Parathyroid adenoma (tissue), 2 donors: Measurements from ENCODE around the gene SLC25A1.

Experiments used
- H2AFZ ChIP-seq: fragments of 300-600 bp; sonication (generic); one replicate; pipeline ENCODE4 v1.7.0; 2017; ENCODE audit warnings: antibody characterized with exemption, mild to moderate bottlenecking
- H3K27ac ChIP-seq: fragments of 300-600 bp; sonication (generic); one replicate; pipeline ENCODE4 v1.7.0; 2017
- H3K27me3 ChIP-seq: fragments of 300-600 bp; sonication (generic); one replicate; pipeline ENCODE4 v1.7.0; 2017; ENCODE audit warnings: low read length; ENCODE audit not compliant: control insufficient read depth, insufficient read depth
- H3K36me3 ChIP-seq: fragments of 300-600 bp; sonication (generic); one replicate; pipeline ENCODE4 v1.7.0; 2017; ENCODE audit warnings: low read length; ENCODE audit not compliant: control insufficient read depth, insufficient read depth
- H3K4me1 ChIP-seq: fragments of 300-600 bp; sonication (generic); one replicate; pipeline ENCODE4 v1.7.0; 2017; ENCODE audit warnings: control low read depth
- H3K4me2 ChIP-seq: fragments of 300-600 bp; sonication (generic); one replicate; pipeline ENCODE4 v1.7.0; 2017; ENCODE audit warnings: low read length
- H3K4me3 ChIP-seq: fragments of 300-600 bp; sonication (generic); one replicate; pipeline ENCODE4 v1.7.0; 2017; ENCODE audit warnings: low read depth, low read length
- H3K79me2 ChIP-seq: fragments of 300-600 bp; sonication (generic); one replicate; pipeline ENCODE4 v1.7.0; 2017; ENCODE audit warnings: control low read depth
- H3K9ac ChIP-seq: fragments of 300-600 bp; sonication (generic); one replicate; pipeline ENCODE4 v1.7.0; 2017; ENCODE audit warnings: mild to moderate bottlenecking
- H3K9me3 ChIP-seq: fragments of 300-600 bp; sonication (generic); one replicate; pipeline ENCODE4 v1.7.0; 2017; ENCODE audit warnings: low read length; ENCODE audit not compliant: control insufficient read depth
- TF ChIP-seq, protein P1 (sequence below): fragments of 300-600 bp; sonication (generic); IDR thresholded peaks from one replicate; pipeline ENCODE4 v1.7.0; 2017; ENCODE audit warnings: antibody characterized with exemption, mild to moderate bottlenecking
- donor health status: primary hyperparathyroidism.

The SLC25A1 gene

DNA sequence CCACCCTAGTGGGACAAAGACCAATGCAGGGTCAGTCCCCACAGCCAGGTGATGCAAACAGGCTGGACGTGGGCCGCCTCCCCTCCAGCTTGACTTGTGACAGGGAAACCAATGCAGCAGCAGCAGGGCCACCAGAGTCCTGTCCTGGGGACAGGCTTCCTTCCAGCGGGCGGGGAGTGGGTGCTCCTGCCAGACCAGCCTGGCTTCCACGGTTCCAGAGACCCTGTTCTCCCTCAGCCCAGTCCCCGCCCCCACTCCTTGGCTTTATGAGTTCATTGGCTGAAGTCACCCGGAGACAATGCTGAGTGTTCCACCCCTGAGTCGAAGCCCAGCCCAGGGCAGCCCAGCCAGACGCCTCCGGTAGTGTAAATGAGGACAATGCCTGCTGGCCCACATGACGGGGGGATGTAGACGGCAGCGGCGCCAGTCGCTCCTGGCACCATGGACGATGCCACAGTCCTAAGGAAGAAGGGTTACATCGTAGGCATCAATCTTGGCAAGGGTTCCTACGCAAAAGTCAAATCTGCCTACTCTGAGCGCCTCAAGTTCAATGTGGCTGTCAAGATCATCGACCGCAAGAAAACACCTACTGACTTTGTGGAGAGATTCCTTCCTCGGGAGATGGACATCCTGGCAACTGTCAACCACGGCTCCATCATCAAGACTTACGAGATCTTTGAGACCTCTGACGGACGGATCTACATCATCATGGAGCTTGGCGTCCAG lies 47.4 kb downstream of the SLC25A1 start, which contains the start of gene TSSK2:
Gene TSSK2, plus strand, starts transcription at position 350 of the 726 bp plus-strand sequence. Its CDS starts 92 bp downstream, at position 442.
- Histone ChIP-seq H3K27ac (no peak within 1 kb of the TSS), H3K9ac (no peak within 1 kb of the TSS), H3K9me3 (no peaks in the 10 kb centered on the region), H3K4me2 (no peak within 1 kb of the TSS), H3K36me3 (no peaks in the 10 kb centered on the region), H3K79me2 (no peaks in the 10 kb centered on the region), H3K4me1 (no peaks in the 10 kb centered on the region), H3K27me3 (no peaks in the 10 kb centered on the region), H2AFZ (no peak within 1 kb of the TSS), H3K4me3 (no peak within 1 kb of the TSS)
- TF ChIP-seq, protein P1, sequence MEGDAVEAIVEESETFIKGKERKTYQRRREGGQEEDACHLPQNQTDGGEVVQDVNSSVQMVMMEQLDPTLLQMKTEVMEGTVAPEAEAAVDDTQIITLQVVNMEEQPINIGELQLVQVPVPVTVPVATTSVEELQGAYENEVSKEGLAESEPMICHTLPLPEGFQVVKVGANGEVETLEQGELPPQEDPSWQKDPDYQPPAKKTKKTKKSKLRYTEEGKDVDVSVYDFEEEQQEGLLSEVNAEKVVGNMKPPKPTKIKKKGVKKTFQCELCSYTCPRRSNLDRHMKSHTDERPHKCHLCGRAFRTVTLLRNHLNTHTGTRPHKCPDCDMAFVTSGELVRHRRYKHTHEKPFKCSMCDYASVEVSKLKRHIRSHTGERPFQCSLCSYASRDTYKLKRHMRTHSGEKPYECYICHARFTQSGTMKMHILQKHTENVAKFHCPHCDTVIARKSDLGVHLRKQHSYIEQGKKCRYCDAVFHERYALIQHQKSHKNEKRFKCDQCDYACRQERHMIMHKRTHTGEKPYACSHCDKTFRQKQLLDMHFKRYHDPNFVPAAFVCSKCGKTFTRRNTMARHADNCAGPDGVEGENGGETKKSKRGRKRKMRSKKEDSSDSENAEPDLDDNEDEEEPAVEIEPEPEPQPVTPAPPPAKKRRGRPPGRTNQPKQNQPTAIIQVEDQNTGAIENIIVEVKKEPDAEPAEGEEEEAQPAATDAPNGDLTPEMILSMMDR: no peak

DNA sequence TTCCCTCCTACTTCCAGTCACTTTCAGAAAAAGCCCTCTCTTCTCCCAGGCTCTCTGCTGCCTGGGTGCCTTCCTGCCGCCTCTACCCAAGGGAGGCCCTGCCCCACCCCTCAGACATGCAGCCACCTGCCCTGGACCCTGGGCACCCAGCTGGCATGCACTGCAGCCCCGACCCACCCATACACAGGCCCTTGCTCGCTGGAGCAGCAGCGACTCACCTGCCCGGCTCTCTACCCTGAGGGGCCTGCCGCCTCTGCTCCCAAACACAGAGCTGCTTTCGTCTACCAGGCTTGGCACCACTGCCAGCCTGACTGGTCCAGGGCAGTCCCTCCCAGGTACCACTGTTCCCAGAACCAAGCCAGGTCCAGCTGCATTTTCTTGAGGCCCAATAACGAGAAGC lies 48.7 kb downstream of the SLC25A1 start:
- no peaks in the 10 kb centered on the region for H3K27me3 ChIP-seq
- no peaks in the 10 kb centered on the region for H3K79me2 ChIP-seq
- no peak overlapping the region for H2AFZ ChIP-seq
- TF ChIP-seq, protein P1: no peak
- no peak overlapping the region for H3K4me3 ChIP-seq
- H3K36me3 ChIP-seq: no peaks in the 10 kb centered on the region
- no peak overlapping the region for H3K9ac ChIP-seq
- H3K4me1 ChIP-seq: no peaks in the 10 kb centered on the region
- no peak overlapping the region for H3K27ac ChIP-seq
- H3K4me2 ChIP-seq: no peak overlapping the region
- H3K9me3 ChIP-seq: no peaks in the 10 kb centered on the region

DNA sequence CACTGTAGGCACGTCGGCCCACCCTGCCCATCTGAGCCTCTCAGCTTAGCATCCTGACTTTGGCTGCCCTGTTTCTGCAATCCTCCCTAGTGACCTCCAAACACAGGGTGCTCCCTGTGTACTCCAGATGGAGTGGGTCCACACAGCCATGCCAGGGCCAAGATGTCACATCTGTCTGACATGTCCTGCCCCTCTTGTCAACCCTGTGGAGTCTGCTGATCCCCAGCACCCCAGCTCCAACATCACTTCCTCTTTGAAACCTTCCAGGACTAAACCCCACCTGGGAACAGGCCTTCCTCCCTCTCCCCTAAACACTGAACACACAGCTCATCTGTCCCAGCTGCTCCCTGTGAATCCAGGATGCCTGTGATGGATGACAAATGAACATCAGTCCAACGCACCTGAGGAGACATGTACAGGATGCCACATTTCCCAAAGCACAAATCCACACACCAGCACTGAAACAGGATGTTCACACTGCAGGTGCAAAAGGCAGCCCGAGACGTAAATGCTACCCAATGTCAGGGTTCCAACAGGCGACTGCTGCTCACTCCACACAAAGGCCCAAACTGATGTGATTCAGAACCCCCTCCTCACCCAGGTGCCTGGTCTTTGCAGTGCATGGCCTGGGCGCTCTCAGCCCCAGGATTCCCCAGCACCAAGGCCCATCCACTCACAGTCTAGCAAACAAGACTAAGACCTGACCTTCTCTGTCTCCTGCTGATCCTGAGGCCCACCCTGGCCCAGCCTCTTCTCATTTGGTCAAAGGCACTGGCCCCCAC lies 49.4 kb downstream of the SLC25A1 start:
- Histone ChIP-seq H3K4me2 (no peak overlapping the region), H3K36me3 (no peaks in the 10 kb centered on the region), H3K9ac (no peak overlapping the region), H3K27ac (no peak overlapping the region), H3K9me3 (no peaks in the 10 kb centered on the region), H2AFZ (no peak overlapping the region), H3K4me1 (no peaks in the 10 kb centered on the region), H3K4me3 (no peak overlapping the region), H3K79me2 (no peaks in the 10 kb centered on the region), H3K27me3 (no peaks in the 10 kb centered on the region)
- TF ChIP-seq, protein P1: no peak

DNA sequence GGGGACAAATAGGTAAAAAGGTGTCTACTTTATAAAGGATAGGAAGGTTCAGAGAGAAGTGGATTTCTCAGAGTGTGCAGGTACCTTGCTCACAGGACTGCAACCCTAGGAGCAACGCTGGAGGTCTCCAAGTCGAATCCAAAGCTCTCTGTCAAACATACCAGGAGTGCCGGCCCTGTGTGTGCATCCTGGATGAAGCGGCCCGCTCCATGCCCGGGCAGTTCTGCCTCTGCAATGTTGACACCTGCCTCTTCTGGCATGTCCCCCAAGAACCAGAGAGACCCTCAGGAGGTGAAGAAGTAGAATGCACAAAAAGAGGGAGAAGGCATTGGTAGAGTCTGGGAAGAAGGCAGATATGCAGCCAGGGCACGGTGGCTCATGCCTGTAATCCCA lies 50.5 kb downstream of the SLC25A1 start:
- H3K36me3 ChIP-seq: no peaks in the 10 kb centered on the region

More for the DNA sequence above, 50.5 kb downstream of the SLC25A1 start:
- Histone ChIP-seq H3K9ac (no peak overlapping the region), H3K27ac (no peak overlapping the region), H3K27me3 (no peaks in the 10 kb centered on the region), H3K9me3 (no peaks in the 10 kb centered on the region), H3K4me2 (no peak overlapping the region), H2AFZ (no peak overlapping the region), H3K4me1 (no peaks in the 10 kb centered on the region), H3K79me2 (no peaks in the 10 kb centered on the region), H3K4me3 (no peak overlapping the region)
- TF ChIP-seq, protein P1: no peak
